Left forelimb (tissue), 1 donor: ENCODE measurements around the gene MAN1C1.
"Not testable (repeated sequence)": the region's sequence is repeated elsewhere in the genome, so short reads cannot be mapped to it uniquely, and the experiment has no call there.

Experiments used
- DNase-seq: peaks from one replicate; pipeline ENCODE4 v3.0.0-alpha.2; 2018; ENCODE audit warnings: low spot score

The MAN1C1 gene

DNA sequence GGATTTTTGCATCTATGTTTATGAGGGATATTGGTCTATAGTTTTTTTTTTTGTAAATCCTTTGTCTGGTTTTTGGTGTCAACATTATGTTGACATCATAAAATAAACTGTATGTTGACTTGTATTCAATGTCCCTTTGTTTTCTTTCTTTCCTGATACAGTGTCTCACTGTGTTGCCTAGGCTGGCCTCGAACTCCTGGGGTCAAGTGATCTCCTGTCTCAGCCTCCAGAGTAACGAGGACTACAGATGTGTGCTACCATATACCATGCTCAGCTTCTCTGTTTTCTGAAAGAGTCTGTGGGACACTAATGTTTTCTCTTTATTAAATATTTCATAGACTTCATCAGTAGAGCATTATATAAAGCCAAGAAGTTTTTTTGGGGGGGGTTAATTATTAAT, 18.3 kb downstream of the MAN1C1 start:
- no peak for DNase-seq

- not testable (repeated sequence) for DNase-seq
Measured at GRCh38 chr1:25636141-25636540, 19.6 kb downstream of the MAN1C1 start.

DNA sequence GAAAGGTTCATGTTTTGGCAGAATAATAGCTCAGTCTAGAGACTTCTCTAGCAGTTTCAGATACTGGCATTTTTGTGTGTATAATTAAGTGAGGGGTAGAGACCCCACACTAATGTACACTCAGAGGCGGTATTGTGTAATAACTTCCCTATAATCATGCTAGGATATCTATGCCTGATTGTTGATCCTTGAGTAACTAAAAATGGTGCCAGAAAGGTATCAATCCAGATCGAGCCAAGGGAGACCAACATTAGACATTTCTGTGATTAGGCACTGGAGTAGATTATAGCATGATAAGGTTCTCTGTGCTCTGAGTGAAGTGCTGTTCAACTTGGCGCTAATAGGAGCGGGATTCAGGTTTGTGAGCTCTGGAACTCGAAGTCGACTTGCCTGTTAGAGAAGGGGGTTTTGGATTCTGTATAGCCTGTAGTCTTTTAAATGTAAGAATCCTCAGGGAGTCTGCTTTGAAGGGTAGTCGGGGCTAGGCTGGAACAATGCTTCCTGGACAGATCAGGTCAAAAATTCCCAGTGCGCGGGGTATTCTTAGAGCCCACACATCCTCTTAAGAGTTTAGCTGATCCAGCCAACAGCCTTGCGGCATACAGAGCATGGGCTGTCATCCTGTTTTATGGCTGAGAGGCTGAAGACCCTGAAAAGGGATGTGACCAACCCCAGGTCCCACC, 24.2 kb downstream of the MAN1C1 start:
- no peak for DNase-seq

- DNase-seq, result no peak
Measured at GRCh38 chr1:25641329-25641725, 24.7 kb downstream of the MAN1C1 start.

DNA sequence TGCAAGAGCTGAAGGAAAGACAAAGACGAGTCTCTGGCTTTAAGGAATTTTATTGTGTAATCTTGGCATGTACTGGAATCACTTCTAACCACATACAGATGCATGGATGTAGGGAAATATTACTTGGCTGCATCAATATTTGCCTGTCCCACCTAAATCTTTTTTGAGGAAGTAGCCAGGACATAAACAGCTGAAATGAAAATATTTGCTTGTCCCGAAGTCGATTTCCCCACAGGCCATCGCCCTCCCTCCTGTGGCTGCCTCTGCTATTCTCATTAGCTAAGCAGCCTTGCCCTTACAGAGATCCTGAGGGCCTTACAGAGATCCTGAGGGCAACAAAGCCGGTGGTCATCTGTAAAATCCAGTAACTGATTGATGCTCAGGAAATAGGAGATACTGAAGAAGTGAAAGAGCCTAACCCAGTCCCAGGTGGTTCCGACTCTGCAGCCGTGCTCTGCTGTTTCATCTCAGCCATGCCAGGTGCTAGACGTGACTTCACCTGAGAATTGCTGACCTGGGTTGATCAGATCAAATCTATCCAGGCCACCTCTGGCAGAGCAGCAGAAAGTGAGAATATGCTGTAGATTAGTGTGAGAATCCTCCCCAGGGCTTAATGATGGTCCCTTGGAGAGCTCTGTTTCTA, 25.5 kb downstream of the MAN1C1 start:
- DNase-seq, result no peak

GRCh38 chr1:25642574-25643108, 26.1 kb downstream of the MAN1C1 start:
- no peak for DNase-seq

- no peak for DNase-seq
Measured at GRCh38 chr1:25643929-25644328, 27.3 kb downstream of the MAN1C1 start.

DNA sequence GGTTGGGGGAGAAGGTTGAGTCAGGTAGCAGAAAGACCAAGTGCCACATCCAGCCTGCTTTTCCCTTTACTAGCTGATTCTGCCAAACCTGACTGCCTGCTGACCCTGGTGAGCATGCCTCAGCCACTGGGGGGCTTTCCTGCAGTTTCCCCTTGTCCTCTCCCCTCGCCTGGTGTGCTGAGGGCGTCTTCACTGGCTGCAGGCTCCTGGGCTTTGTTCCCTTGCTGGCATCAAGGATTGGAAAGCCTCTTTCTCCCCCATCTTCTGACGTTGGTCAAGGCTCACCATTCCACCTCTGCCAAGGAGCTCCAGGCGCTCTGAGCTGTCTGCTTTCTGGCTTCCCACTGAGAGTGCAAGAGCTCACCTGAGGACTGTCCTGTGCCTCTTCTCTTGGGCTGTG, 28.4 kb downstream of the MAN1C1 start:
- DNase-seq, result no peak

- DNase-seq, result no peak
Measured at GRCh38 chr1:25645637-25646400, 29.2 kb downstream of the MAN1C1 start.

- no peak for DNase-seq
Measured at GRCh38 chr1:25647106-25647505, 30.5 kb downstream of the MAN1C1 start.

DNA sequence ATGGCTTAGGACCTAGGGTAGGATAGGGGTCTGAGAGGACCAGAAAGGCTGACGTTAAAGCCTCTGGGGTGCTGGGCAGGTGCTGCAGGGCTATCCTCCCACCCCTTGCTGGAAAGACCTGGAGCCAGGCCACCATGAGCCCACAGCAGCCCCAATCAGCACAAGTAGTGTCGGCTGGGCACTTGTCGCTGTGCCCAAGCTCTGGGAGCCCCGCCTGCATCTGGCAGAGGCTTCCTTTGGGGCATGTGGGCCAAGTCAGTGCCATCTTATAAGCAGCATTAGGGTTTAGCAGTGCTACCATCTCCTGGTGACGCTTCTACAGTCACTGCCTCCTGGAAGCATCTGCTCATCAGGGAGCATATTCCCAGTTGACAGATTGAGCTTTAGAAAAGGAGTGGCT, 31.3 kb downstream of the MAN1C1 start:
- DNase-seq, result no peak

DNA sequence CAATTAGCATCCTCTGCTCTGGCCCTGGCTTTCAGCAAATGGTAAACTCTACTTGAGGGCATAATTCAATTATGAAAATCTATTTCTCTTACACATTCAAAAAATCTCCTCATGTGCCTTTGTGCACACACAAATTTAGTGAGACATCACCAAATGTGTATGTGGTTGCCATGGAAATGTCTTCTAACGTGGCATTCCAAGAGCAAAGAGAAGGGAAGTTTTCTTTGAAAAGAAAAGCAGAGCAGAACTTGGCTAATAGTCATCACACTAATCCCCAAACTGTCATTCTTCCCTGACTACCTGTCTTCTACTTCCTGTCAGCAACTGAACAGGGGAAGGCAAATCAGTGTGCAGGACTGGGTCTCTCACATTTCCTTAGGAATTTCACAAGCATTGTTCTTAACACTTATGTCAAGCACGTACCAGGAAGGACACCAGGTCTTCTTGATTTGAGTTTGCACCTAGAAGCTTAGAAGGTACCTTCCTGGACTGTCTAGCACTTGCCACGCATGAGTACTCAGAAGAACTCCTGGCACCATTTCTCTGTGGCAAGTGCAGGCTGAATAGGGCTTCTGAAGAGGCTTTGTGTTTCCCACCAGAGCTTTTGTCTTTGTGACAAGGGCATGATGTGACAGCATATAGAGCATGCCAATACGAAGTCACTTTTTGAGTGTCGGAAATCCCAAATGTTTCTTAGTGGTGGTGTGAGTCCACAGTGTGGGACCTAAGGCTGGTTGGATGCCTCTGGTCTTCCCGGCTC, 32.3 kb downstream of the MAN1C1 start:
- DNase-seq, result no peak

DNA sequence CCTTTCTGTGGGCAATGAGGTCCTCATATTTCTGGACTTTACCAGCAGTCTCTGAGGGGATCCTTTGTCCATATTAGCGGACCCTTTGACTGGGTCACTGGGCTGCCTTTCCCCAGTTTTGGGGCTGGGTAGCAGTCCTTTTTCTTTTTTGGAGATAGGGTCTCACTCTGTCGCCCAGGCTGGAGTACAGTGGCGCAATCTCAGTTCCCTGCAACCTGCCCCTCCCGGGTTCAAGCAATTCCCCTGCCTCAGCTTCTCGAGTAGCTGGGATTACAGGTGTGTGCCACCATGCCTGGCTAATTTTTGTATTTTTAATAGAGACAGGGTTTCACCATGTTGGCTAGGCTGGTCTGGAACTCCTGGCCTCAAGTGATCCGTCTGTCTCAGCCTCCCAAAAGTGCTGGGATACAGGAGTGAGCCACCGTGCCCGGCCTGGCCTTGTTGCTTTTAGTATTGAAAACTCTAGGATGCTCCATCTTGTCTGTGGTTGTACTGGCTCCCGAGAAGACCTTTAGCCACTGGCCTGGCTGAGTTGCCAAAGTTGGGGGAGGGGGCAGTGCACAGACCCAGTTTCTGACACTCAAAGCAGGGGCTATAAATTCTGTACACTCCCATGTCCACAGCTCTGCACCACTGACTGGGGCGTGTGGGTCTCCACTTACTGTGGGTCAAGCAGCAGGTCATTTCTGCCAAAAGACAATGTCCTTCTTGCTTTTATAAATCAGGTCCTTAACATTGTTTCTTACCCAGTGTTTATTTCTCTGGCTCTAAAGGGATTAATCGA, 33.1 kb downstream of the MAN1C1 start:
- DNase-seq, result no peak

- no peak for DNase-seq
Measured at GRCh38 chr1:25650289-25650576, 33.6 kb downstream of the MAN1C1 start.

DNA sequence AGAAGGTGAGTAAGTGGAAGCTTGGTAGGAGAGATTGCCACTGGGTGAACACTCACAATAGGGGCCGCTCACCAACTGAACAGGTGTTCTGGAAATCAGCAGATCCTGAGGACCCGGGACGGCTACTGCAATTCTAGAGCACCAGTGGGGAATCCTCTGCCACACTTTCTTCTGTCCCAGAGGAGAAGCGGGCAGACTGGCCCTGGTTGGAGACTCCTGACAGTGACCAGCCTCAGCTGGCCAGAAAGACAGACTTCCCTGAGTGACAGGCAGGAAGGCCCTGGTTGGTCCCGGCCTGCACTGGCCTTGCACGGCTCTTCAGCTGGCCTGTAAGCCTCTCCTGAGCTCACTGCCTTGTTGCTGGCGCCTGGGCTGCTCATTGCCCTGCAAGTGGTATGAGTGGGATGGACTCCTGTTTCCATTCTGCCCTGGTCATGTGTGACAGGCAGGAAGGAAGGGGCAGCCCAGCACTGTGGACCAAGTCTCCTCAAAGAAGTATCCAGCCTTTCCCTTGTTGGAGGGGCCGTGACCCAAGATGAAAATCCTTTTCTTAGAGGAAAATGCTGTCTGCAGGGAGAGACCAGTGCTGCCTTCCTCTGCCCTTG, 34.5 kb downstream of the MAN1C1 start:
- no peak for DNase-seq

DNA sequence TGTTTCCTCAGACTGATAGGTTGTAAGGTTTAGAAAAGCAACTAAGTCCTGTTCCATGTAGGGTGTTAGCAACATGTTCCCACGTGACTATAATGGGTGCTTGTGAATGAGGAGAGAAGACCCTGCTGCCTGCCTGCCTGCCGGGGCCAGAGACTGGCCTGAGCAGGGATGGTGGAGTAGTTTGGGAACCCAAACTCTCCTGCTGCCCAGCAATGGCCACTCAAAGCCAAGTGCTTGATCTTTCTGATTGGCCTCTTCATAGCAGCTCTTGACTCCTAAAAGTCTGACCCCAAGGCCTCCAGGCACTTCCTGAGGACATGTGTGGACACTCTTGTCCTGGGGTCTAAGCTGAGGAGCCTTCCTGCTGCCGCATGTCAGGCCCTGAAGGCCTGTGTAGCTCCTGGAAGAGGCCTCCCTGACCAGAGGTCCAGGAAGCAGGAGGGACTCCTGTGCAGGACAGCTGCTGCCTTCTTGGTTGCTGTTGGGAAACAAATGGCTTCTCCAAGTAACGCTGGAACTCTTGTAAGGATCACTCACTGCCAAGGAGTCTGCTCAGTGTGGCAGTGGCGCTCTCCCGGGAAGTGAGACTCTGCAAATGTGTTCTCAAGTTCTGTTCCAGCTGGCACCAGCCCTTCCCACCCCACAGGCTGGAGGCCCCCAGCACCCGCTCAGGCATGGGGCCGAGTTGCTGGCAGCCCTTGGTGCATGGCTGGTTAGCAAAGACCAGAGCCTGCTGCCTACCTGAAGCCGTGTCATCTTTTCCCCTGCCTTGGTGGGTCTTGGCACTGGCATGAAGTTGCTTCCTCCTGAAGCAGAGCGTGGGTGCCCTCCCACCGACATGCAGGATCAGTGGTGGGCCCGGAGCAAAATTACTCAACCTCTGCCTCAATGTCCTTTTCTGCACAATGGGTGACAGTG, 35.5 kb downstream of the MAN1C1 start:
- DNase-seq, result no peak

GRCh38 chr1:25653558-25653957, 37.0 kb downstream of the MAN1C1 start:
- no peak for DNase-seq

DNA sequence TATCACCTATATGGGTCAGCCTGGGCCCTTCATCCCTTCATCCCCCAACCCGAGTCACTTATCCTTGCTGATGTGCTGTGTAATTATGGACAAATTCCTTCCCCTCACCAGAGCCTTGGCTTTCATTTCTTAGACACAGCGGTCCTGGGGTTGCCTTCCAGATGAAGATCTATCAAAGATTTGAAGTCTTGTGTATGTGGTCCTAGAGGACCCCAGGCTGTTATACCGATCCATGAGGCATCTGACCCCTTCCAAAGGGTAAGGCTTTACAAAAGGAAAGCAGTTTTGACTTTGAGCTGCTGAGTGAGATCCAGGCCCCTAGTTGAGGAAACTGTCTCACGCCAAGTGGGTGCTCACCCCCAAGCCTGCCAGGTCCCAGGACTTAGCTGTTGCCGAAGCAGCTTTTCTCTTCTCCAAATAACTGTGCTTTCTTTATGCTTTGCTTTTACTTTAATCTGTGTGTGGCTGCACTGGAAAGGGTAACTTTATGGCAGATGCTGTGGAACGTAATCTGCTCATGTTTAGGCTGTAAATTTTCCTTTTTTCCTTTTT, 37.6 kb downstream of the MAN1C1 start:
- DNase-seq, result no peak

GRCh38 chr1:25657121-25657882, 40.7 kb downstream of the MAN1C1 start:
- no peak for DNase-seq
